ENCODE results near the gene ALS2.
"Not testable (repeated sequence)": the region's sequence is repeated elsewhere in the genome, so short reads cannot be mapped to it uniquely, and the experiment has no call there.

ALS2 gene

GRCh38 chr2:201671205-201671604, 109.5 kb downstream of the ALS2 start:
- DNase-seq: not testable (repeated sequence)

DNA sequence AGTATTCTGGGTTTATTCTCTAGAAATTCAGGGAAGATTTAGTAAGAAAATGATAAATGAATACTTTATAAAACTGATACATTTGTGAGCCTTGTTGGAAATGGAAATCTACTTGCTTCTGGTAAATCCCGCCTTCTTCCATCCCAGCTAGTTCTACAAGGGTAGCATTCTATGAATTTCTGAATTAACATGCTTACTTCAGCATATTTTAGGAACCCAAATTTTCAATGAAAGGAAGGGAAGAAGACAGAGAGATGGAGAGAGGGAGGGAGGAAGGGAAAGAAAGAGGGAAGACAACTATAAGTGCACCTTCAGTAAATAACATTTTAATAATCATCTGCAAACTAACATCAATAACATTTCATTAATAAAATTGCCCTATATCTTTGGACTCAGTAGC, 110.9 kb downstream of the ALS2 start:
- no peak for DNase-seq

GRCh38 chr2:201668402-201668910, 112.3 kb downstream of the ALS2 start:
- DNase-seq: no peak

DNA sequence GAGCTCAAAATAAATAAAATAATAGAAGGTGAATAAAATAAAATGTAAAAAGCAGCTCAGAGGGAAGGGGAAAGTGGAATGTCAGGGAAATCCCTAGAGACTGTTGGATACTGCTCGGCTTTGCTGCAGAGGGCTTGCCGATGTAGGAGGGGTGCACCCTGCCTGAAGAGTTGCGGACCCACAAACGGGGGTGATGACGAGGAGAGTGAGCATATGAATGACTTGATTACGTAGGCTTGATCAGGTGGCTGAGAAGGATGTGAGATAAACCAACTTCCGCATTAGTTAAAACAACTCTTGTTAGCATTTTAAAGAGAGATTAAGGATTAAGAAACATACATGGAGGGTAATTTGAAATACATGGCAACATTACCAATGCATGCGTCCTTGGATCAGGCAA, 116.4 kb downstream of the ALS2 start:
- no peak for DNase-seq

- no peak for DNase-seq
Observed at GRCh38 chr2:201661366-201661765, 119.4 kb downstream of the ALS2 start.

DNA sequence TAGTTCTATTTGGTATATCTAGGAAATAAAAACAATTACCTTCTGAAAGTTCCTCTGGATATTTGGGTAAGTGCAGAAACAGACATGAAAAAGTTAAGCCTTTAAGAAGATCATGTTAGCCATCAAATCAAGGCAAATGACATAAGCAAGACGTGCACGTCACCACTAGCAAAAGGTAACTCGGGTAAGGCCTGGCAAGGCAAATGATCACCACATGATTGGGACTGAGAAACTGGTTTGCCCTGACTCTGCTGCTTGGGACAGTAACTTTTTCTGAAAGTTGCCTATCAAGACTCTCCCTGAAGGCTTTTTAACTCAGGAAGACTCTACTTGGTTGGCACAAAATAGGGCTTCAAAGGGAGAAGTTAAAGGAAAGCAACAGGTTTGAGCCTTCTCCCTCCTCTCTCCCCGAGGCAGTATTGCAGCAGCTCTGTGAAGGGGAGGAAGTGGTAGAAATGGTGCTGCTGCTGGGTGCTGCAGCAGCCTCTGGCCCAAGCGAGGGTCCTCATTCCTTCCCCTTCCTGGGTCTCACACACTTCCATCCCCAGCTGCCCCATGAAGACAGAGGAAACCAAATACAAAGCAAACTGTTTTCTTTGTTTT, 120.3 kb downstream of the ALS2 start:
- DNase-seq: no peak

DNA sequence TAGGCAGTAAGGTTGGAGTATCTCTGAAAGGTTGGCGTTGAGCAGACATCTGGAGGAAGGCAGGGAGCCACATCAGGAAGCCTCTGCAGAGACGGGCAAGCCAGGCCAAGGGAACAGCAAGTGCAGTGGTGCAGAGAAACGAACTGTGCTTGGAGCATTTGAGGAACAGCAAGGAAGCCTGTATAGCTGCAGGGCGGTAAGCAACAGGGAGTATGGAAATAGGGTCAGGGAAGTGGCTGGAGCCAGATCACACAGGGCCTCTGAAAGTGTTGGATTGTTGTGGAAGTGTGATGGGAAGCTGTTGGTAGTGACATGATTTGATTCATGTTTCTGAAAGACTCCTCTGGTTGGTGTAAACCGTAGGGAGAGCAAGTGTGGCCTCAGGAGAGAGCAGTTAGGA, 124.0 kb downstream of the ALS2 start:
- DNase-seq: no peak

- no peak for DNase-seq
Observed at GRCh38 chr2:201656102-201656501, 124.6 kb downstream of the ALS2 start.

GRCh38 chr2:201654616-201655384, 125.9 kb downstream of the ALS2 start:
- DNase-seq: no peak

- no peak for DNase-seq
Observed at GRCh38 chr2:201653221-201653620, 127.5 kb downstream of the ALS2 start.
